IMR-90 (cell line): ENCODE results near the gene SREBF2. TPM values are rescaled to one million over a fixed set of nuclear protein-coding genes. Genes with fewer than 3 reads are reported as not detected.
"Not testable (repeated sequence)": the region's sequence is repeated elsewhere in the genome, so short reads cannot be mapped to it uniquely, and the experiment has no call there.

Experiments used
- ATAC-seq: fragments of 200-7000 bp; cut with Tn5 transposase; 2 replicates; pipeline ENCODE4 v1.9.1; 2020; ENCODE audit warnings: low read depth, mild to moderate bottlenecking, moderate library complexity
- BruUV-seq: library from RNA; stranded (reverse); fragments of 400-500 nt; replicated peaks from 2 replicates; lab custom pipeline; 2021; lab: Mats Ljungman, UMichigan
- CTCF ChIA-PET: fragments of 300-600 bp; formaldehyde crosslinking; extraction: SDS; loops from one replicate; lab custom pipeline; 2021; ENCODE audit warnings: antibody characterized with exemption; lab: Yijun Ruan, JAX
- POLR2A ChIA-PET: fragments of 300-600 bp; sonication (Branson Sonifier 250); formaldehyde crosslinking; loops from one replicate; lab custom pipeline; 2022; ENCODE audit warnings: antibody characterized with exemption; ENCODE audit not compliant: unreplicated experiment; lab: Charles Lee
- DNase-seq: peaks from one replicate; pipeline ENCODE4 v3.0.0; 2013
- H2AFZ ChIP-seq: replicated peaks from 2 replicates; pipeline ENCODE3; 2013; ENCODE audit warnings: low read length, mild to moderate bottlenecking; ENCODE audit not compliant: poor library complexity
- H2AK5ac ChIP-seq: 2 replicates; pipeline ENCODE4 v1.6.1; 2013; ENCODE audit warnings: low read depth, low read length, inconsistent platforms
- H2AK9ac ChIP-seq: replicated peaks from 2 replicates; pipeline ENCODE3; 2013; ENCODE audit warnings: mild to moderate bottlenecking, low read depth, low read length, moderate library complexity; ENCODE audit not compliant: poor library complexity
- H2BK120ac ChIP-seq: 2 replicates; pipeline ENCODE4 v1.6.1; 2013; ENCODE audit warnings: low read depth, low read length, inconsistent platforms
- H2BK15ac ChIP-seq: 3 replicates; pipeline ENCODE4 v1.6.1; 2013; ENCODE audit warnings: low read depth, low read length, inconsistent platforms
- H2BK20ac ChIP-seq: 2 replicates; pipeline ENCODE4 v1.6.1; 2013; ENCODE audit warnings: low read depth, mild to moderate bottlenecking, inconsistent platforms, low read length, moderate library complexity
- H2BK5ac ChIP-seq: 2 replicates; pipeline ENCODE4 v1.6.1; 2013; ENCODE audit warnings: mild to moderate bottlenecking, low read depth, low read length, inconsistent platforms; ENCODE audit not compliant: poor library complexity, severe bottlenecking
- H3K14ac ChIP-seq: replicated peaks from 2 replicates; pipeline ENCODE4 v1.6.1; 2013; ENCODE audit warnings: low read depth, low read length, inconsistent platforms
- H3K18ac ChIP-seq: 2 replicates; pipeline ENCODE4 v1.6.1; 2013; ENCODE audit warnings: low read depth, low read length, control low read depth
- H3K23ac ChIP-seq: 2 replicates; pipeline ENCODE4 v1.6.1; 2013; ENCODE audit warnings: low read depth, low read length, inconsistent platforms
- H3K27ac ChIP-seq: 2 replicates; pipeline ENCODE4 v1.5.1; 2013; ENCODE audit warnings: mild to moderate bottlenecking, control low read depth, low read length; ENCODE audit not compliant: insufficient read depth
- H3K27me3 ChIP-seq: 2 replicates; pipeline ENCODE4 v1.6.1; 2013; ENCODE audit warnings: low read length; ENCODE audit not compliant: control insufficient read depth, insufficient read depth
- H3K36me3 ChIP-seq: 2 replicates; pipeline ENCODE4 v1.6.1; 2013; ENCODE audit warnings: low read length, mixed read lengths; ENCODE audit not compliant: control insufficient read depth, insufficient read depth
- H3K4ac ChIP-seq: 2 replicates; pipeline ENCODE4 v1.6.1; 2013; ENCODE audit warnings: low read depth, low read length, inconsistent platforms
- H3K4me1 ChIP-seq: 2 replicates; pipeline ENCODE4 v1.6.1; 2013; ENCODE audit warnings: low read length, mixed read lengths; ENCODE audit not compliant: control insufficient read depth, insufficient read depth
- H3K4me2 ChIP-seq: 2 replicates; pipeline ENCODE4 v1.6.1; 2013; ENCODE audit warnings: low read depth, mild to moderate bottlenecking, control low read depth, low read length, moderate library complexity
- H3K4me3 ChIP-seq: 2 replicates; pipeline ENCODE4 v1.5.1; 2013; ENCODE audit warnings: low read depth, mild to moderate bottlenecking, control low read depth, low read length, moderate library complexity; ENCODE audit not compliant: insufficient read depth
- H3K56ac ChIP-seq: 2 replicates; pipeline ENCODE4 v1.6.1; 2013; ENCODE audit warnings: low read length, inconsistent platforms; ENCODE audit not compliant: insufficient read depth; ENCODE audit errors: extremely low read depth
- H3K79me1 ChIP-seq, 2 experiments: 2 replicates each; pipeline ENCODE4 v1.6.1; 2013; ENCODE audit warnings: low read length in 2 of 2, inconsistent platforms in 1 of 2, low read depth in 1 of 2
- H3K9ac ChIP-seq: 2 replicates; pipeline ENCODE4 v1.6.1; 2013; ENCODE audit warnings: low read depth, low read length, control low read depth
- H3K9me1 ChIP-seq: 2 replicates; pipeline ENCODE4 v1.6.1; 2013; ENCODE audit warnings: low read length, inconsistent platforms; ENCODE audit not compliant: insufficient read depth
- H3K9me3 ChIP-seq: 2 replicates; pipeline ENCODE4 v1.6.1; 2013; ENCODE audit warnings: low read length; ENCODE audit not compliant: control insufficient read depth, insufficient read depth
- H4K20me1 ChIP-seq: 2 replicates; pipeline ENCODE4 v1.6.1; 2013; ENCODE audit warnings: low read length, inconsistent platforms; ENCODE audit not compliant: insufficient read depth
- H4K5ac ChIP-seq: 2 replicates; pipeline ENCODE4 v1.6.1; 2013; ENCODE audit warnings: mild to moderate bottlenecking, low read depth, low read length, control low read depth
- H4K8ac ChIP-seq, 2 experiments: 2 replicates each; pipeline ENCODE4 v1.6.1; 2013; ENCODE audit warnings: low read depth in 2 of 2, low read length in 2 of 2, control low read depth in 1 of 2, inconsistent platforms in 1 of 2
- H4K91ac ChIP-seq: 2 replicates; pipeline ENCODE4 v1.6.1; 2013; ENCODE audit warnings: low read depth, low read length, inconsistent platforms; ENCODE audit not compliant: insufficient read depth
- WGBS, 2 experiments: methylation state at CpG; one replicate each; pipeline versions ENCODE4 v1.1.5 to v1.1.7; 2013; ENCODE audit warnings: missing lambda C conversion rate in 2 of 2; ENCODE audit not compliant: insufficient read length in 1 of 2; ENCODE audit errors: extremely low coverage in 2 of 2; 5-methylcytosine and 5-hydroxymethylcytosine counted together
- dilution Hi-C: fragments of 300-500 bp; cut with HindIII; formaldehyde crosslinking; loops from one replicate; pipeline ENCODE4 v1.14.3; 2018; ENCODE audit warnings: low sequenced_read_pairs; ENCODE audit not compliant: unreplicated experiment
- in situ Hi-C: fragments of 300-500 bp; cut with MboI; formaldehyde crosslinking; loops from 3 replicates; pipeline ENCODE4 v1.14.3; 2019; ENCODE audit warnings: low sequenced_read_pairs, inconsistent platforms, mixed read lengths
- intact Hi-C: fragments of 100-400 bp; cut with micrococcal nuclease; formaldehyde crosslinking; loops from 2 replicates; pipeline ENCODE4 v1.10.0; 2022
- polyA plus RNA-seq, 3 experiments: library from polyadenylated mRNA; depleted of rRNA; stranded (reverse); fragments of >200 nt; gene quantifications; 2 replicates each; pipeline ENCODE4 v1.2.3, GENCODE V29; 2012; ENCODE audit warnings: low replicate concordance in 1 of 3
- total RNA-seq: library from RNA; depleted of rRNA; stranded (reverse); fragments of >200 nt; gene quantifications from 2 replicates; pipeline ENCODE4 v1.2.3, GENCODE V29; 2012
- TF ChIP-seq, protein P1 (sequence below): fragments of 150-350 bp; IDR thresholded peaks from 2 replicates; pipeline ENCODE4 v1.6.1; 2017; ENCODE audit warnings: mild to moderate bottlenecking, antibody characterized with exemption, low read length, low read depth

The SREBF2 gene
- total and polyA plus RNA-seq, 2 of the 4 experiments (the other 2 are of a cell fraction): 8.1 to 47.4 TPM

DNA sequence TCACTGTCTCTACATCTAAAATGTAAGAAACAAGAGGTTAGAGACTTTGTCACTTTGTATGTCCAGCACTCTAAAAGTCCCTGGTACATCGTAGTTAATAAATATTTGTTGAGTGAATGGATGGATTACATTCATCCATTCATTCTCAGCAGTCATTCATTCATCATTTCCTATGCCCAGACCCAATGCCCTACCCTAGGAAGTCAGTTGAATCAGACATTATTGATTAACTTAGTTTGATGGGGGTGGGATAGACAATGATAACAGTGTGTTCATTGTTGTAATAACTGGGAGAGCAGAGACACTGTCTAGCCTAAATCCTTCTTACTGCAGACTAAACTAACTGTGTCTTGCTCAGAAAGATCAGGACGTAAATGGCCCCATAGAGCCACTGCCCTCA lies 115.2 kb downstream of the SREBF2 start:
- Histone ChIP-seq H3K18ac (no peak overlapping the region), H4K8ac (no peak overlapping the region), H3K27ac (no peak overlapping the region), H2AK5ac (no peak overlapping the region), H3K4ac (no peak overlapping the region), H3K79me1 (peaks cover 5 to 14% of the 10 kb centered on the region in 2 experiments), H2BK15ac (no peak overlapping the region), H3K56ac (no peak overlapping the region), H4K20me1 (no peaks in the 10 kb centered on the region; the same call in 1 of the 2 replicates), H3K4me3 (no peak overlapping the region), H2BK20ac (no peak overlapping the region), H4K91ac (no peak overlapping the region), H3K9me3 (no peaks in the 10 kb centered on the region), H3K9me1 (no peaks in the 10 kb centered on the region), H3K9ac (no peak overlapping the region), H2AFZ (no peak overlapping the region), H2BK5ac (no peak overlapping the region), H3K23ac (no peak overlapping the region), H4K5ac (no peak overlapping the region), H3K14ac (no peak overlapping the region), H2BK120ac (no peak overlapping the region), H2AK9ac (no peak overlapping the region), H3K36me3 (no peaks in the 10 kb centered on the region), H3K4me2 (no peak overlapping the region), H3K27me3 (no peaks in the 10 kb centered on the region), H3K4me1 (peaks cover 8% of the 10 kb centered on the region)
- in situ Hi-C loops (no loop called here), dilution Hi-C loops (no loop called here), intact Hi-C loops (no loop called here)
- TF ChIP-seq, protein P1, sequence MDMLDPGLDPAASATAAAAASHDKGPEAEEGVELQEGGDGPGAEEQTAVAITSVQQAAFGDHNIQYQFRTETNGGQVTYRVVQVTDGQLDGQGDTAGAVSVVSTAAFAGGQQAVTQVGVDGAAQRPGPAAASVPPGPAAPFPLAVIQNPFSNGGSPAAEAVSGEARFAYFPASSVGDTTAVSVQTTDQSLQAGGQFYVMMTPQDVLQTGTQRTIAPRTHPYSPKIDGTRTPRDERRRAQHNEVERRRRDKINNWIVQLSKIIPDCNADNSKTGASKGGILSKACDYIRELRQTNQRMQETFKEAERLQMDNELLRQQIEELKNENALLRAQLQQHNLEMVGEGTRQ: no peak
- DNase-seq: no peak
- ChIA-PET CTCF (interaction anchor here (2.2 kb wide), 1 partner anchor 251 kb away, joined by 8 read pairs; no protein-coding TSS in a partner anchor), POLR2A (no interaction called here)
- BruUV-seq: no TSS peak
- WGBS, 2 experiments: no CpG with 5 or more reads among the region's 2 CpGs
- no peak for ATAC-seq

- H3K4me1 ChIP-seq, in situ Hi-C loops, H3K4ac ChIP-seq, H2BK120ac ChIP-seq, H3K27me3 ChIP-seq, intact Hi-C loops, dilution Hi-C loops, H4K5ac ChIP-seq, H3K4me2 ChIP-seq, H2AK5ac ChIP-seq, H3K9me3 ChIP-seq, DNase-seq, H2BK15ac ChIP-seq, H3K9me1 ChIP-seq, H4K8ac ChIP-seq, BruUV-seq, H2AK9ac ChIP-seq, H3K23ac ChIP-seq, H3K56ac ChIP-seq, H3K18ac ChIP-seq, H2BK20ac ChIP-seq, H3K27ac ChIP-seq, H3K36me3 ChIP-seq, H3K4me3 ChIP-seq, ATAC-seq, H3K9ac ChIP-seq, H4K20me1 ChIP-seq, H4K91ac ChIP-seq, H2BK5ac ChIP-seq, POLR2A ChIA-PET, H2AFZ ChIP-seq, H3K14ac ChIP-seq, CTCF ChIA-PET: not testable (repeated sequence)
- peaks cover 5 to 11% of the 10 kb centered on the region in 2 experiments for H3K79me1 ChIP-seq
- WGBS, 2 experiments: no CpG with 5 or more reads among the region's 8 CpGs
Observed at GRCh38 chr22:41948928-41949296, 116.0 kb downstream of the SREBF2 start.
